ENCODE results near the gene ZXDC. TPM values are rescaled to one million over a fixed set of nuclear protein-coding genes. Genes with fewer than 3 reads are reported as not detected.

Gene ZXDC
- polyA plus RNA-seq, 1 experiment, result 9.5 TPM

- no peaks in the 10 kb centered on the region for H3K27me3 ChIP-seq (ENCODE audit: control insufficient read depth, insufficient read depth, low read length)
- CTCF ChIA-PET, result no interaction called here
Observed at GRCh38 chr3:126448893-126449180, 26.9 kb downstream of the ZXDC start.

DNA sequence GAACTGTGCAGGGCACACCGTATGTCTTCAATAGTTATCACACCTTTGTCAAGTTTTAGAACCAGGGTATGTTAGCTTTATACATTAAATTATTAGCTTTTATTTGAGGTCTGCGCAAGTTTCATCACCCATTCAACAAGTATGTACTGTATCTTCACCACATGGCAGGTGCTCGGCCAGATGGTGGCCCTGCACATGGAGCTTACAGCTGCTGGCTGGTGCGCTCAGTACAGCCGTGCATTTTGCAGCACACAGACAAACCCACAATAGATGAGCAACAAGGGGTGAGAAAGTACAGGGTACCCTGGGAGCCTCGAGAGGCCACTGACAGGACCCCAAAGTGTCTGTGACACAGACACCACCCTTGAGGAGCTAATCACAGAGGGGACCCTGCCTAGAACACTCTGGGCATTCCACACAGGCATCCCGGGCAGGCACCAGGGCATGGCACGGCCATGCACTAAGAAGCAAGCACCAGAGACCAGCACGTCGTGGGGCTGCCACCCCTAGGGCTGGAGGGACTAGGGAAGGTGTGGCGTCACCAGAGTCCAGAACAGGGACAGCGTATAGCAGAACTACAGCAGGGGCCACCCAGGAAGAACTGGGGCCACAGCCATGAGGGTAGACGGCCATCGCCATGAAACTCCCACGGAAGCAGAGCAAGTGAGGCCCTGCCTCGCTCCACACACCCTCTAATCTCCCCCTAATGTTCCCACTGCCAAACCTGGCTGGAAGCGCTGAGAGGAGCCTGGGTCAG lies 27.4 kb downstream of the ZXDC start:
- TF ChIP-seq CTCF (IDR thresholded peaks at IDR 0.05; ENCODE audit: low read depth, low read length), result no peak
- ChIA-PET POLR2A (no interaction called here), CTCF (interaction anchor here (1.2 kb wide), 1 partner anchor 59 kb away, joined by 3 read pairs; no protein-coding TSS in a partner anchor)
- Histone ChIP-seq H3K9me3 (ENCODE audit: control insufficient read depth, insufficient read depth, low read length) (no peaks in the 10 kb centered on the region; the same call in 1 of the 2 replicates), H3K27me3 (ENCODE audit: control insufficient read depth, insufficient read depth, low read length) (no peaks in the 10 kb centered on the region), H3K27ac (ENCODE audit: low read depth, low read length) (no peak overlapping the region), H3K4me3 (ENCODE audit: low read depth, low read length) (no peak overlapping the region)
- no peak for DNase-seq (ENCODE audit: low read depth, low spot score)

More at GRCh38 chr3:126448893-126449180, 26.9 kb downstream of the ZXDC start:
- H3K27ac ChIP-seq (ENCODE audit: low read depth, low read length), result no peak overlapping the region
- TF ChIP-seq CTCF (IDR thresholded peaks at IDR 0.05; ENCODE audit: low read depth, low read length), result no peak
- H3K4me3 ChIP-seq (ENCODE audit: low read depth, low read length), result no peak overlapping the region
- no peaks in the 10 kb centered on the region; the same call in 1 of the 2 replicates for H3K9me3 ChIP-seq (ENCODE audit: control insufficient read depth, insufficient read depth, low read length)
- no peak for DNase-seq (ENCODE audit: low read depth, low spot score)
- POLR2A ChIA-PET, result no interaction called here

- ChIA-PET CTCF (interaction anchor here (1.2 kb wide), 1 partner anchor 59 kb away, joined by 3 read pairs; no protein-coding TSS in a partner anchor), POLR2A (interaction anchor here (0.5 kb wide), 1 partner anchor 58 kb away, joined by 3 read pairs; no protein-coding TSS in a partner anchor)
- DNase-seq (ENCODE audit: low read depth, low spot score), result no peak
- H3K27me3 ChIP-seq (ENCODE audit: control insufficient read depth, insufficient read depth, low read length), result no peaks in the 10 kb centered on the region
- no peak overlapping the region for H3K4me3 ChIP-seq (ENCODE audit: low read depth, low read length)
- no peak overlapping the region for H3K27ac ChIP-seq (ENCODE audit: low read depth, low read length)
- no peaks in the 10 kb centered on the region; the same call in 1 of the 2 replicates for H3K9me3 ChIP-seq (ENCODE audit: control insufficient read depth, insufficient read depth, low read length)
- TF ChIP-seq CTCF (IDR thresholded peaks at IDR 0.05; ENCODE audit: low read depth, low read length), result no peak
Observed at GRCh38 chr3:126447456-126448106, 28.1 kb downstream of the ZXDC start.

DNA sequence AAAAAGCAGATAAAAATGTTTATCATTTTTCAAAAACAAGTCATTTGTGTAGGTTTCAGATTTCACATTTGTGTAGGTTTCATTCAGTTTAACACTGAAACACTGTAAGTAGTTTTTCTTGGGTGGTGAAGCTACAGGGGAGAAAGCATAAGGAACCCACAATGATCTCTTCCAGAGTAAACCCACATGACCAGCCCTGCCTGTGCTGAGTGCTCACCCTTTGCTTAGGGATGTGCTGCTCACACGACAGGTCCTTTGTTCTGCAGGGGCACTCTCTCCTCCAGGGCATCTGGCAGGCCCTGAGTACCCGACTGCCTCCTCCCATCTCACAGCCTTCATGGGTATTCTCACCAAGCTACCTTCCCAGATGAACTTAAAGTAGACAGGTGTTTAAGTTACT lies 28.9 kb downstream of the ZXDC start:
- no peaks in the 10 kb centered on the region; the same call in 1 of the 2 replicates for H3K9me3 ChIP-seq (ENCODE audit: control insufficient read depth, insufficient read depth, low read length)
- H3K4me3 ChIP-seq (ENCODE audit: low read depth, low read length), result no peak overlapping the region
- CTCF ChIA-PET, result interaction anchor here (0.5 to 1.2 kb wide), 3 partner anchors 18 to 200 kb away, joined by 3 to 4 read pairs (median 3); no protein-coding TSS in a partner anchor
- no peak for DNase-seq (ENCODE audit: low read depth, low spot score)
- H3K27ac ChIP-seq (ENCODE audit: low read depth, low read length), result no peak overlapping the region
- no peaks in the 10 kb centered on the region for H3K27me3 ChIP-seq (ENCODE audit: control insufficient read depth, insufficient read depth, low read length)
- POLR2A ChIA-PET, result no interaction called here
- no peak for TF ChIP-seq CTCF (IDR thresholded peaks at IDR 0.05; ENCODE audit: low read depth, low read length)

- H3K9me3 ChIP-seq (ENCODE audit: control insufficient read depth, insufficient read depth, low read length), result no peaks in the 10 kb centered on the region; the same call in 1 of the 2 replicates
- H3K4me3 ChIP-seq (ENCODE audit: low read depth, low read length), result no peak overlapping the region
- H3K27me3 ChIP-seq (ENCODE audit: control insufficient read depth, insufficient read depth, low read length), result no peaks in the 10 kb centered on the region
- ChIA-PET CTCF (interaction anchor here (0.5 to 1.1 kb wide), 2 partner anchors 17 to 200 kb away, joined by 3 to 4 read pairs; no protein-coding TSS in a partner anchor), POLR2A (no interaction called here)
- TF ChIP-seq CTCF (IDR thresholded peaks at IDR 0.05; ENCODE audit: low read depth, low read length), result no peak
- DNase-seq (ENCODE audit: low read depth, low spot score), result no peak
- H3K27ac ChIP-seq (ENCODE audit: low read depth, low read length), result no peak overlapping the region
Observed at GRCh38 chr3:126446301-126446700, 29.4 kb downstream of the ZXDC start.

Data from AG04450 (cell line).